Heart right ventricle (tissue), 16 donors: ENCODE results near the gene TRIM27. TPM values are rescaled to one million over a fixed set of nuclear protein-coding genes. Genes with fewer than 3 reads are reported as not detected.
"Not testable (repeated sequence)": the region's sequence is repeated elsewhere in the genome, so short reads cannot be mapped to it uniquely, and the experiment has no call there.

Experiments used
- ATAC-seq, 8 donors: fragments of 200-7000 bp; cut with Tn5 transposase; one replicate each; pipeline ENCODE4 v1.9.1; 2020; ENCODE audit warnings: mild to moderate bottlenecking in 8 of 8, moderate library complexity in 8 of 8, moderate number of reproducible peaks in 1 of 8
- DNase-seq, 2 donors: peaks; one replicate each; pipeline ENCODE4 v3.0.0-alpha.2; 2020
- H3K27ac ChIP-seq, 10 donors: fragments of 200-600 bp; sonication (generic) in 2 of 10; one replicate each; pipeline versions ENCODE4 v1.5.0 to v1.8.0; 2020 to 2022; ENCODE audit warnings: mild to moderate bottlenecking in 3 of 10
- H3K27me3 ChIP-seq, 7 donors: fragments of 200-600 bp; one replicate each; pipeline ENCODE4 v1.8.0; 2021 to 2022; ENCODE audit warnings: mild to moderate bottlenecking in 2 of 7
- H3K36me3 ChIP-seq, 9 donors: fragments of 200-600 bp; sonication (generic) in 1 of 9; one replicate each; pipeline versions ENCODE4 v1.5.0 to v1.8.0; 2020 to 2022; ENCODE audit warnings: mild to moderate bottlenecking in 2 of 9
- H3K4me1 ChIP-seq, 9 donors: fragments of 200-600 bp; sonication (generic) in 1 of 9; one replicate each; pipeline versions ENCODE4 v1.5.0 to v1.8.0; 2020 to 2022; ENCODE audit warnings: mild to moderate bottlenecking in 4 of 9
- H3K4me3 ChIP-seq, 10 donors: fragments of 200-600 bp; sonication (generic) in 2 of 10; one replicate each; pipeline versions ENCODE4 v1.5.0 to v1.8.0; 2020 to 2022; ENCODE audit warnings: mild to moderate bottlenecking in 7 of 10, moderate library complexity in 2 of 10
- H3K9me3 ChIP-seq, 11 donors: fragments of 200-600 bp in 10 of 11; sonication (generic) in 2 of 11; one replicate each; pipeline versions ENCODE4 v1.5.0 to v1.8.0; 2013 to 2022; ENCODE audit warnings: mild to moderate bottlenecking in 2 of 11, control low read depth in 1 of 11, moderate library complexity in 1 of 11
- CTCF ChIP-seq, 9 donors: fragments of 200-600 bp; sonication (generic) in 2 of 9; IDR thresholded peaks; one replicate each; pipeline versions ENCODE4 v1.5.0 to v1.8.0; 2021 to 2022; ENCODE audit warnings: antibody characterized with exemption in 9 of 9, mild to moderate bottlenecking in 5 of 9, moderate library complexity in 1 of 9
- WGBS, 2 donors: extraction: QIAGEN DNeasy Blood & Tissue Kit; methylation state at CpG; one replicate each; pipeline ENCODE4 v1.1.7; 2013; ENCODE audit warnings: inconsistent platforms in 1 of 2; 5-methylcytosine and 5-hydroxymethylcytosine counted together
- intact Hi-C, 10 donors: fragments of 100-400 bp; cut with DNase I; formaldehyde crosslinking; loops; one replicate each; pipeline versions ENCODE4 v1.11.1 to v1.14.2; 2022
- polyA plus RNA-seq, 2 donors: library from polyadenylated mRNA; stranded (reverse); fragments of 200-250 nt; gene quantifications; one replicate each; pipeline ENCODE4 v1.2.3, GENCODE V29; 2013
- total RNA-seq, 10 donors: library from RNA; stranded (reverse); fragmentation: NEBNext Ultra II Directional in 3 of 10; extraction: Animal tissue kit (Norgen Biotek cat#: 25700) in 3 of 10; gene quantifications; one replicate each; pipeline versions ENCODE4 v1.2.1 to v1.2.4, GENCODE V29; 2021 to 2023
- donor health status: Arrhythmogenic right ventricular cardiomyopathy.
- donor health status: ischemic (EF 13 %, LVEDD 7.1; RV severe dilation, severe dysfunction).
- donor health status: healthy with polysubstance abuse.
- donor health status: DM: no; HTN: yes; CAD: no.
- donor health status: DM: no; HTN: no; CAD: no.
- donor health status: ischemic (EF 25% LVEDD 6.9; RV normal size, moderate dysfunction).
- donor health status: ischemic (EF 25% LVEDD 5.7; RV mildly dilated, moderate dysfunction).
- donor health status: healthy.
- donor health status: DM: yes; HTN: yes; CAD: no.
- donor health status: Ischemic cardiomyopathy.
- donor health status: ischemic (EF 35%, LVEDD 5.7; RV mildly dilated, moderate dysfunction).
- donor health status: nonischemic (EF 11% LVEDD 7.7; RV severe dilation, severe dysfunction).
- donor health status: DM: yes; HTN: yes; CAD: no.
- donor health status: PGD.
- donor health status: ischemic (EF 29% LVEDD 5.4; RV normal size, mild dysfunction).
- donor health status: nonischemic (EF 23%, LVEDD 6.1; RV moderate dilation, normal function).

Gene TRIM27
- total and polyA plus RNA-seq, 12 donors = 14.7 to 26.2 (median 18.6) TPM

- H3K4me3 ChIP-seq = no peak overlapping the region
- DNase-seq (no peak), ATAC-seq (no peak)
- peaks cover 0 to 43% (median 9%) of the 10 kb centered on the region in 11 donors for H3K9me3 ChIP-seq
- peaks cover 0 to 5% (median 0%) of the 10 kb centered on the region in 9 donors for H3K4me1 ChIP-seq
- H3K27me3 ChIP-seq = peaks cover 0 to 25% (median 4%) of the 10 kb centered on the region in 7 donors
- 79 to 80% methylated on average over 3 of the region's 3 CpGs for WGBS, 2 donors
- no peak overlapping the region for H3K27ac ChIP-seq
- no peaks in the 10 kb centered on the region for H3K36me3 ChIP-seq
- intact Hi-C loops = loop anchor here in 1 of 10 donors (10.0 kb wide), 1 partner anchor 86 kb away; no protein-coding TSS in a partner anchor
- no peak for TF ChIP-seq CTCF (IDR thresholded peaks at IDR 0.05)
Observed at GRCh38 chr6:28858963-28859362, 64.8 kb downstream of the TRIM27 start.

- DNase-seq (no peak), ATAC-seq (no peak)
- WGBS, 2 donors = 13 to 20% methylated on average over 1 of the region's 1 CpG
- H3K27ac ChIP-seq = no peak overlapping the region
- H3K4me3 ChIP-seq = no peak overlapping the region
- TF ChIP-seq CTCF (IDR thresholded peaks at IDR 0.05) = no peak
- H3K36me3 ChIP-seq = no peaks in the 10 kb centered on the region
- peaks cover 0 to 29% (median 6%) of the 10 kb centered on the region in 11 donors for H3K9me3 ChIP-seq
- H3K27me3 ChIP-seq = peaks cover 0 to 23% (median 4%) of the 10 kb centered on the region in 7 donors
- intact Hi-C loops = loop anchor here in 1 of 10 donors (10.0 kb wide), 1 partner anchor 88 kb away; no protein-coding TSS in a partner anchor
- H3K4me1 ChIP-seq = no peaks in the 10 kb centered on the region
Observed at GRCh38 chr6:28856620-28857005, 67.2 kb downstream of the TRIM27 start.

- H3K27ac ChIP-seq, H3K4me3 ChIP-seq, H3K4me1 ChIP-seq, ATAC-seq, DNase-seq, H3K36me3 ChIP-seq: not testable (repeated sequence)
- Histone ChIP-seq H3K27me3 (peaks cover 0 to 17% (median 8%) of the 10 kb centered on the region in 7 donors), H3K9me3 (peaks cover 0 to 25% (median 6%) of the 10 kb centered on the region in 11 donors)
- intact Hi-C loops = loop anchor here in 1 of 10 donors (10.0 kb wide), 1 partner anchor 90 kb away; no protein-coding TSS in a partner anchor
- WGBS, 2 donors = 70 to 89% methylated on average over 2 of the region's 2 CpGs
Observed at GRCh38 chr6:28854405-28854804, 69.4 kb downstream of the TRIM27 start.

Other genes with a start within 250 kb of the TRIM27 start
- under 1 TPM; 0.08 to 0.39 (median 0.22) TPM for gene ZNF311, start 81.3 kb upstream of the TRIM27 start, total RNA-seq
- gene ZNF311, start 81.3 kb upstream of the TRIM27 start, polyA plus RNA-seq = under 1 TPM; 0.25 to 0.66 TPM
- gene OR2W1, start 121.2 kb upstream of the TRIM27 start, total RNA-seq = not detected
- gene OR2W1, start 121.2 kb upstream of the TRIM27 start, polyA plus RNA-seq = not detected
- not detected for gene OR2B3, start 163.3 kb upstream of the TRIM27 start, total RNA-seq
- not detected for gene OR2B3, start 163.3 kb upstream of the TRIM27 start, polyA plus RNA-seq
- not detected for gene OR2J1, start 175.5 kb upstream of the TRIM27 start, total RNA-seq
- not detected for gene OR2J1, start 175.5 kb upstream of the TRIM27 start, polyA plus RNA-seq
- gene OR2J3, start 184.1 kb upstream of the TRIM27 start, total RNA-seq = not detected
- not detected for gene OR2J3, start 184.1 kb upstream of the TRIM27 start, polyA plus RNA-seq
- gene OR2J2, start 246.9 kb upstream of the TRIM27 start, total RNA-seq = not detected
- gene OR2J2, start 246.9 kb upstream of the TRIM27 start, polyA plus RNA-seq = not detected